Measurements from ENCODE around the gene PAPSS2. TPM values are rescaled to one million over a fixed set of nuclear protein-coding genes. Genes with fewer than 3 reads are reported as not detected.
"Not testable (repeated sequence)": the region's sequence is repeated elsewhere in the genome, so short reads cannot be mapped to it uniquely, and the experiment has no call there.

PAPSS2 gene
- total RNA-seq, 1 donor from 2014 or later: 7.3 TPM

GRCh38 chr10:87642486-87642885 is 17.2 kb upstream of the PAPSS2 start:
- no peak for TF ChIP-seq CTCF (IDR thresholded peaks at IDR 0.05; ENCODE audit: unreplicated experiment)
- peaks cover 30% of the 10 kb centered on the region for H3K27me3 Mint-ChIP-seq

GRCh38 chr10:87642988-87643387 is 16.7 kb upstream of the PAPSS2 start:
- H3K27me3 Mint-ChIP-seq: peaks cover 30% of the 10 kb centered on the region
- no peak overlapping the region for H3K27ac Mint-ChIP-seq
- H3K36me3 Mint-ChIP-seq (ENCODE audit: insufficient read depth): no peaks in the 10 kb centered on the region
- H3K9me3 Mint-ChIP-seq (ENCODE audit: low read depth): no peaks in the 10 kb centered on the region
- peaks cover 13% of the 10 kb centered on the region for H3K4me1 Mint-ChIP-seq (ENCODE audit: low read depth)
- no peak for DNase-seq (ENCODE audit: low spot score, unreplicated experiment)
- TF ChIP-seq CTCF (IDR thresholded peaks at IDR 0.05; ENCODE audit: unreplicated experiment): no peak
- H3K4me3 Mint-ChIP-seq (ENCODE audit: low read depth): no peak overlapping the region

More at GRCh38 chr10:87642486-87642885, 17.2 kb upstream of the PAPSS2 start:
- Mint-ChIP-seq H3K4me1 (ENCODE audit: low read depth) (peaks cover 13% of the 10 kb centered on the region), H3K27ac (no peak overlapping the region), H3K4me3 (ENCODE audit: low read depth) (no peak overlapping the region), H3K36me3 (ENCODE audit: insufficient read depth) (no peaks in the 10 kb centered on the region), H3K9me3 (ENCODE audit: low read depth) (no peaks in the 10 kb centered on the region)
- no peak for DNase-seq (ENCODE audit: low spot score, unreplicated experiment)

- Mint-ChIP-seq H3K27ac (no peak overlapping the region), H3K4me3 (ENCODE audit: low read depth) (no peak overlapping the region), H3K36me3 (ENCODE audit: insufficient read depth) (no peaks in the 10 kb centered on the region), H3K27me3 (peaks cover 30% of the 10 kb centered on the region), H3K4me1 (ENCODE audit: low read depth) (peaks cover 9% of the 10 kb centered on the region), H3K9me3 (ENCODE audit: low read depth) (no peaks in the 10 kb centered on the region)
- DNase-seq (ENCODE audit: low spot score, unreplicated experiment): no peak
- TF ChIP-seq CTCF (IDR thresholded peaks at IDR 0.05; ENCODE audit: unreplicated experiment): no peak
Measured at GRCh38 chr10:87643920-87644319, 15.8 kb upstream of the PAPSS2 start.

DNA sequence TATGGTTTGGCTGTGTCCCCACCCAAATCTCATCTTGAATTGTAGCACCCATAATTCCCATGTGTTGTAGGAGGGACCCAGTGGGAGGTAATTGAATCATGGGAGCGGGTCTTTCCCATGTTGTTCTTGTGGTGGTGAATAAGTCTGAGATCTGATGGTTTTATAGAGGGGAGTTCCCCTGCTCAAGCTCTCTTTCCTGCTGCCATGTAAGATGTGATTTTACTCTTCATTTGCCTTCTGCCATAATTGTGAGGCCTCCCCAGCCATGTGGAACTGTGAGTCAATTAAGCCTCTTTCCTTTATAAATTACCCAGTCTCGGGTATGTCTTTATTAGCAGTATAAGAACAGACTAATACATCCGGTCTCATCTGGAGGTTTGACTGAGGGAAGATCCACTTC is 15.2 kb upstream of the PAPSS2 start:
- not testable (repeated sequence) for H3K4me3 Mint-ChIP-seq (ENCODE audit: low read depth); H3K4me1 Mint-ChIP-seq (ENCODE audit: low read depth); DNase-seq (ENCODE audit: low spot score, unreplicated experiment); H3K36me3 Mint-ChIP-seq (ENCODE audit: insufficient read depth); H3K9me3 Mint-ChIP-seq (ENCODE audit: low read depth); H3K27ac Mint-ChIP-seq
- peaks cover 30% of the 10 kb centered on the region for H3K27me3 Mint-ChIP-seq

GRCh38 chr10:87646192-87646909 is 13.3 kb upstream of the PAPSS2 start:
- Mint-ChIP-seq H3K4me3 (ENCODE audit: low read depth) (no peak overlapping the region), H3K36me3 (ENCODE audit: insufficient read depth) (no peaks in the 10 kb centered on the region)

More at GRCh38 chr10:87646192-87646909, 13.3 kb upstream of the PAPSS2 start:
- H3K27me3 Mint-ChIP-seq: peaks cover 14% of the 10 kb centered on the region
- H3K9me3 Mint-ChIP-seq (ENCODE audit: low read depth): no peaks in the 10 kb centered on the region
- TF ChIP-seq CTCF (IDR thresholded peaks at IDR 0.05; ENCODE audit: unreplicated experiment): no peak
- H3K27ac Mint-ChIP-seq: no peak overlapping the region
- no peak for DNase-seq (ENCODE audit: low spot score, unreplicated experiment)
- peaks cover 2% of the 10 kb centered on the region for H3K4me1 Mint-ChIP-seq (ENCODE audit: low read depth)
